ENCODE data around the gene GID4. TPM values are rescaled to one million over a fixed set of nuclear protein-coding genes. Genes with fewer than 3 reads are reported as not detected.

Gene GID4
- total and polyA plus RNA-seq, 8 donors, result 2.7 to 9.6 (median 5.6) TPM

- DNase-seq (no peak), ATAC-seq (no peak), FAIRE-seq (no peak)
- TF ChIP-seq CTCF (IDR thresholded peaks at IDR 0.05), result no peak
- H3K27me3 ChIP-seq, result no peaks in the 10 kb centered on the region
- WGBS, 2 donors, result 91 to 93% methylated on average over 2 of the region's 2 CpGs
- intact Hi-C loops (cut with DNase I), result no loop called here
- H3K4me3 ChIP-seq, result no peak overlapping the region
- no peak overlapping the region for H3K27ac ChIP-seq
- no peaks in the 10 kb centered on the region for H3K9me3 ChIP-seq
- H3K4me1 ChIP-seq, result no peaks in the 10 kb centered on the region
- H3K36me3 ChIP-seq, result no peaks in the 10 kb centered on the region
Observed at GRCh38 chr17:18002171-18002570, 37.0 kb upstream of the GID4 start.

- Histone ChIP-seq H3K36me3 (no peaks in the 10 kb centered on the region), H3K9me3 (no peaks in the 10 kb centered on the region), H3K27ac (no peak overlapping the region), H3K27me3 (no peaks in the 10 kb centered on the region), H3K4me1 (no peaks in the 10 kb centered on the region), H3K4me3 (no peak overlapping the region)
- DNase-seq, result no peak
- 84 to 85% methylated on average over 9 of the region's 9 CpGs for WGBS, 2 donors
- ATAC-seq, result no peak
- intact Hi-C loops (cut with DNase I), result no loop called here
- no peak for FAIRE-seq
- TF ChIP-seq CTCF (IDR thresholded peaks at IDR 0.05), result no peak
Observed at GRCh38 chr17:18004345-18004744, 34.9 kb upstream of the GID4 start.

- WGBS, 2 donors, result 85 to 90% methylated on average over 9 of the region's 9 CpGs
- intact Hi-C loops (cut with DNase I), result no loop called here
- Histone ChIP-seq H3K9me3 (no peaks in the 10 kb centered on the region), H3K4me3 (no peak overlapping the region), H3K27me3 (no peaks in the 10 kb centered on the region), H3K27ac (no peak overlapping the region), H3K4me1 (no peaks in the 10 kb centered on the region), H3K36me3 (no peaks in the 10 kb centered on the region)
- ATAC-seq (no peak), DNase-seq (no peak), FAIRE-seq (no peak)
- TF ChIP-seq CTCF (IDR thresholded peaks at IDR 0.05), result no peak
Observed at GRCh38 chr17:18004884-18005305, 34.3 kb upstream of the GID4 start.

- no peaks in the 10 kb centered on the region for H3K36me3 ChIP-seq
- FAIRE-seq (no peak), ATAC-seq (no peak), DNase-seq (no peak)
- no peak for TF ChIP-seq CTCF (IDR thresholded peaks at IDR 0.05)
- intact Hi-C loops (cut with DNase I), result no loop called here
- no peaks in the 10 kb centered on the region for H3K9me3 ChIP-seq
- H3K27me3 ChIP-seq, result no peaks in the 10 kb centered on the region
- WGBS, 2 donors, result 80 to 90% methylated on average over 3 of the region's 3 CpGs
- H3K4me3 ChIP-seq, result no peak overlapping the region
- H3K4me1 ChIP-seq, result no peaks in the 10 kb centered on the region
- H3K27ac ChIP-seq, result no peak overlapping the region
Observed at GRCh38 chr17:18005496-18005895, 33.7 kb upstream of the GID4 start.

GRCh38 chr17:18006495-18007239 is 32.5 kb upstream of the GID4 start:
- FAIRE-seq (no peak), ATAC-seq (no peak), DNase-seq (no peak)
- no peak for TF ChIP-seq CTCF (IDR thresholded peaks at IDR 0.05)
- H3K9me3 ChIP-seq, result no peaks in the 10 kb centered on the region
- no peak overlapping the region for H3K27ac ChIP-seq
- 88 to 93% methylated on average over 25 to 31 of the region's 31 CpGs for WGBS, 2 donors
- H3K4me3 ChIP-seq, result no peak overlapping the region
- no peaks in the 10 kb centered on the region for H3K36me3 ChIP-seq
- H3K4me1 ChIP-seq, result no peaks in the 10 kb centered on the region
- H3K27me3 ChIP-seq, result no peaks in the 10 kb centered on the region
- intact Hi-C loops (cut with DNase I), result no loop called here
